ENCODE results near the gene RINT1. TPM values are rescaled to one million over a fixed set of nuclear protein-coding genes. Genes with fewer than 3 reads are reported as not detected.

RINT1 gene
- total RNA-seq, 1 donor from 2014 or later: 18.6 TPM

- DNase-seq (ENCODE audit: extremely low spot score, unreplicated experiment): no peak
- Mint-ChIP-seq H3K36me3 (ENCODE audit: unreplicated experiment) (no peaks in the 10 kb centered on the region), H3K27me3 (ENCODE audit: unreplicated experiment) (peaks cover 12% of the 10 kb centered on the region), H3K27ac (ENCODE audit: unreplicated experiment) (no peak overlapping the region), H3K4me3 (ENCODE audit: unreplicated experiment) (no peak overlapping the region), H3K9me3 (ENCODE audit: unreplicated experiment) (no peaks in the 10 kb centered on the region), H3K4me1 (ENCODE audit: unreplicated experiment) (peaks cover 6% of the 10 kb centered on the region)
- TF ChIP-seq CTCF (IDR thresholded peaks at IDR 0.05): no peak
Observed at GRCh38 chr7:105600720-105601550, 68.9 kb downstream of the RINT1 start.

- no peak for TF ChIP-seq CTCF (IDR thresholded peaks at IDR 0.05)
- Mint-ChIP-seq H3K27me3 (ENCODE audit: unreplicated experiment) (peaks cover 7% of the 10 kb centered on the region), H3K27ac (ENCODE audit: unreplicated experiment) (no peak overlapping the region), H3K9me3 (ENCODE audit: unreplicated experiment) (no peaks in the 10 kb centered on the region), H3K4me3 (ENCODE audit: unreplicated experiment) (no peak overlapping the region), H3K4me1 (ENCODE audit: unreplicated experiment) (peaks cover 15% of the 10 kb centered on the region), H3K36me3 (ENCODE audit: unreplicated experiment) (no peaks in the 10 kb centered on the region)
- DNase-seq (ENCODE audit: extremely low spot score, unreplicated experiment): no peak
Observed at GRCh38 chr7:105602325-105603305, 70.6 kb downstream of the RINT1 start.

GRCh38 chr7:105610165-105610930 is 78.3 kb downstream of the RINT1 start:
- Mint-ChIP-seq H3K27me3 (ENCODE audit: unreplicated experiment) (no peaks in the 10 kb centered on the region), H3K9me3 (ENCODE audit: unreplicated experiment) (no peaks in the 10 kb centered on the region), H3K4me1 (ENCODE audit: unreplicated experiment) (peaks cover 12% of the 10 kb centered on the region), H3K4me3 (ENCODE audit: unreplicated experiment) (no peak overlapping the region), H3K36me3 (ENCODE audit: unreplicated experiment) (peaks cover 13% of the 10 kb centered on the region), H3K27ac (ENCODE audit: unreplicated experiment) (no peak overlapping the region)
- TF ChIP-seq CTCF (IDR thresholded peaks at IDR 0.05): no peak
- no peak for DNase-seq (ENCODE audit: extremely low spot score, unreplicated experiment)

GRCh38 chr7:105611856-105612775 is 80.1 kb downstream of the RINT1 start:
- H3K27me3 Mint-ChIP-seq (ENCODE audit: unreplicated experiment): no peaks in the 10 kb centered on the region
- no peaks in the 10 kb centered on the region for H3K4me1 Mint-ChIP-seq (ENCODE audit: unreplicated experiment)
- H3K9me3 Mint-ChIP-seq (ENCODE audit: unreplicated experiment): no peaks in the 10 kb centered on the region
- H3K4me3 Mint-ChIP-seq (ENCODE audit: unreplicated experiment): no peak overlapping the region
- TF ChIP-seq CTCF (IDR thresholded peaks at IDR 0.05): no peak
- peaks cover 15% of the 10 kb centered on the region for H3K36me3 Mint-ChIP-seq (ENCODE audit: unreplicated experiment)
- no peak for DNase-seq (ENCODE audit: extremely low spot score, unreplicated experiment)
- H3K27ac Mint-ChIP-seq (ENCODE audit: unreplicated experiment): no peak overlapping the region

Measured in osteocyte (in vitro differentiated cells).